GM23338 (cell line): ENCODE results near the gene PAM16.

Experiments used
- CREB1 ChIP-seq: fragments of 250-450 bp; sonication (Bioruptor Pico); IDR thresholded peaks from 2 replicates; pipeline ENCODE4 v1.5.0; 2020; ENCODE audit warnings: low read depth, mild to moderate bottlenecking, moderate library complexity
- CTCF ChIP-seq, 2 experiments: fragments of 200-600 bp in 1 of 2; sonication (generic) in 1 of 2; conservative IDR thresholded peaks; 2 replicates each; pipeline versions ENCODE4 v1.5.1 to v1.6.1; 2016 to 2017; ENCODE audit warnings: antibody characterized with exemption in 2 of 2, low read depth in 2 of 2, mild to moderate bottlenecking in 2 of 2, moderate library complexity in 1 of 2
- ETS1 ChIP-seq: IDR thresholded peaks from 2 replicates; pipeline ENCODE4 v1.6.1; 2016; ENCODE audit warnings: antibody characterized with exemption
- EZH2 ChIP-seq: fragments of 200-600 bp; sonication (generic); IDR thresholded peaks from one replicate; pipeline ENCODE4 v1.8.0; 2017; ENCODE audit warnings: antibody characterized with exemption, mild to moderate bottlenecking, low read depth; ENCODE audit not compliant: unreplicated experiment
- EZH2phosphoT487 ChIP-seq: fragments of 200-600 bp; sonication (generic); IDR thresholded peaks from one replicate; pipeline ENCODE4 v1.8.1; 2018; ENCODE audit warnings: antibody characterized with exemption; ENCODE audit not compliant: unreplicated experiment
- JUNB ChIP-seq: IDR thresholded peaks from one replicate; pipeline ENCODE4 v1.6.1; 2016; ENCODE audit warnings: antibody characterized with exemption; ENCODE audit not compliant: unreplicated experiment
- NANOG ChIP-seq: IDR thresholded peaks from 2 replicates; pipeline ENCODE4 v1.6.1; 2016; ENCODE audit warnings: antibody characterized with exemption, borderline replicate concordance
- POLR2AphosphoS5 ChIP-seq: IDR thresholded peaks from 2 replicates; pipeline ENCODE4 v1.6.1; 2016; ENCODE audit warnings: antibody characterized with exemption, low read depth
- REST ChIP-seq: IDR thresholded peaks from one replicate; pipeline ENCODE4 v1.6.1; 2018; ENCODE audit warnings: antibody characterized with exemption; ENCODE audit not compliant: unreplicated experiment
- STAT1 ChIP-seq: IDR thresholded peaks from one replicate; pipeline ENCODE4 v1.6.1; 2016; ENCODE audit warnings: antibody characterized with exemption; ENCODE audit not compliant: unreplicated experiment
- ZNF114 ChIP-seq: fragments of 250-450 bp; sonication (Bioruptor Pico); IDR thresholded peaks from 2 replicates; pipeline ENCODE4 v1.5.0; 2020; ENCODE audit warnings: mild to moderate bottlenecking, moderate library complexity
- ZNF331 ChIP-seq: fragments of 250-450 bp; sonication (Bioruptor Pico); IDR thresholded peaks from 2 replicates; pipeline ENCODE4 v1.5.0; 2020; ENCODE audit warnings: low read depth, mild to moderate bottlenecking, moderate library complexity
- ZNF462 ChIP-seq: fragments of 250-450 bp; sonication (Bioruptor Pico); IDR thresholded peaks from 2 replicates; pipeline ENCODE4 v1.5.0; 2020; ENCODE audit warnings: mild to moderate bottlenecking, moderate library complexity

- no peak for TF ChIP-seq CTCF (conservative IDR thresholded peaks at IDR 0.05; ENCODE audit: low read depth in 2 of 2)
- TF ChIP-seq EZH2phosphoT487, result no peak
- no peak for TF ChIP-seq REST
- no peak for TF ChIP-seq POLR2AphosphoS5
- TF ChIP-seq EZH2, result no peak
- no peak for TF ChIP-seq CREB1
- TF ChIP-seq NANOG, result no peak
- no peak for TF ChIP-seq ETS1
- TF ChIP-seq ZNF114, result no peak
- TF ChIP-seq JUNB, result no peak
- TF ChIP-seq ZNF331, result no peak
- TF ChIP-seq STAT1, result no peak
- no peak for TF ChIP-seq ZNF462 (CRISPR knock-in tag)
Observed at GRCh38 chr16:4309102-4309832, 41.9 kb downstream of the PAM16 start.
